NCI-H226 (cell line): ENCODE measurements around the gene IGF2.

ENCODE experiments used
- DNase-seq: peaks from one replicate; pipeline ENCODE4 v3.0.0-alpha.2; 2015

Gene IGF2

GRCh38 chr11:2102132-2102882 is 36.9 kb downstream of the IGF2 start:
- DNase-seq, result no peak

- DNase-seq, result no peak
These were observed 38.0 kb downstream of the IGF2 start for GRCh38 chr11:2101171-2101675.

- DNase-seq, result no peak
These were observed 38.6 kb downstream of the IGF2 start for GRCh38 chr11:2100361-2101170.

- DNase-seq, result no peak
These were observed 39.5 kb downstream of the IGF2 start for GRCh38 chr11:2099516-2100349.

GRCh38 chr11:2098691-2099515 is 40.3 kb downstream of the IGF2 start:
- DNase-seq, result no peak

- no peak for DNase-seq
These were observed 41.0 kb downstream of the IGF2 start for GRCh38 chr11:2097998-2098690.

GRCh38 chr11:2097356-2097997 is 41.7 kb downstream of the IGF2 start:
- peak; percentile 76 for DNase-seq

- no peak for DNase-seq
These were observed 42.3 kb downstream of the IGF2 start for GRCh38 chr11:2096919-2097301.

GRCh38 chr11:2096011-2096918 is 42.9 kb downstream of the IGF2 start:
- no peak for DNase-seq

- DNase-seq, result no peak
These were observed 43.6 kb downstream of the IGF2 start for GRCh38 chr11:2095542-2095941.

- no peak for DNase-seq
These were observed 44.0 kb downstream of the IGF2 start for GRCh38 chr11:2095198-2095520.

GRCh38 chr11:2094354-2095197 is 44.6 kb downstream of the IGF2 start:
- DNase-seq, result no peak

- no peak for DNase-seq
These were observed 45.4 kb downstream of the IGF2 start for GRCh38 chr11:2093575-2094353.

- peak; percentile 82 for DNase-seq
These were observed 46.2 kb downstream of the IGF2 start for GRCh38 chr11:2092956-2093412.

- DNase-seq, result no peak
These were observed 46.7 kb downstream of the IGF2 start for GRCh38 chr11:2092464-2092910.

GRCh38 chr11:2091786-2092463 is 47.3 kb downstream of the IGF2 start:
- DNase-seq, result no peak

GRCh38 chr11:2091112-2091746 is 48.0 kb downstream of the IGF2 start:
- DNase-seq, result no peak
